OCI-LY3 (cell line): ENCODE measurements around the gene MYO1F.

Experiments
- CTCF ChIP-seq: fragments of 200-600, 300-600 bp; sonication (generic); IDR thresholded peaks from 2 replicates; pipeline ENCODE4 v1.5.1; 2014; ENCODE audit warnings: antibody characterized with exemption, low read length, low read depth
- EZH2phosphoT487 ChIP-seq: fragments of 200-600 bp; shearing (Covaris generic); IDR thresholded peaks from 2 replicates; pipeline ENCODE4 v1.6.1; 2018; ENCODE audit warnings: antibody characterized with exemption, mixed run types, low read depth

GRCh38 chr19:8513036-8513686 lies 64.1 kb downstream of the MYO1F start:
- TF ChIP-seq CTCF (no peak), EZH2phosphoT487 (no peak)
